Vagina (tissue), 2 donors: ENCODE results near the gene AGPAT4.

Source experiments
- POLR2A ChIP-seq, 2 donors: fragments of 450-650 bp; IDR thresholded peaks; one replicate each; pipeline ENCODE4 v1.6.1; 2017; ENCODE audit warnings: antibody characterized with exemption in 2 of 2, mild to moderate bottlenecking in 2 of 2, moderate library complexity in 2 of 2
- POLR2AphosphoS5 ChIP-seq, 2 donors: sonication (generic); formaldehyde crosslinking; IDR thresholded peaks; one replicate each; pipeline ENCODE4 v1.9.0; 2017; ENCODE audit warnings: antibody characterized with exemption in 2 of 2, mild to moderate bottlenecking in 2 of 2, low read depth in 1 of 2; ENCODE audit not compliant: insufficient read depth in 1 of 2
- TF ChIP-seq, protein P1 (sequence below), 3 experiments: fragments of 450-650 bp in 2 of 3; fragments of 200-600 bp in 1 of 3; sonication (generic) in 1 of 3; IDR thresholded peaks; one replicate each; pipeline ENCODE4 v1.5.1; 2017 to 2019; ENCODE audit warnings: antibody characterized with exemption in 3 of 3, mild to moderate bottlenecking in 2 of 3, moderate library complexity in 2 of 3

DNA sequence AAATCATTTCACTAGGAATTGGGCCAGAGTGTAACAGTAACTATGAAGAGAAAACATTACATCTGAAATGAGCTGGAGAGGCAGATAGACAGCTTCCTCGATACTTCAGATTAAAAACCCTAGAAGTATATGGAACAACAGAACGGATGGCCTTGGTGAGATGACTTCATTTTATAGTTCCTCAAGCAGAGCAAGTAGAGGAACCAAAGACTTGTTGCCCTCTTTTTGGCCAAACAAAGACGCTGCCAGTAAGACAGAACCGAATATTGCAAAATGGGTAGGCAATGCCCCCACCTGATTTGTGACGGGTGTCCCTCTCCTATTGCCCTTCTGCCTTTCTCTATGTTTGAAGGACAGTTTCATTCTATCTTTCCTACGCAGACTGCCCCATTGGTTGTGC, 53.5 kb downstream of the AGPAT4 start:
- no peak for TF ChIP-seq POLR2A (IDR thresholded peaks at IDR 0.05)
- TF ChIP-seq, protein P1, sequence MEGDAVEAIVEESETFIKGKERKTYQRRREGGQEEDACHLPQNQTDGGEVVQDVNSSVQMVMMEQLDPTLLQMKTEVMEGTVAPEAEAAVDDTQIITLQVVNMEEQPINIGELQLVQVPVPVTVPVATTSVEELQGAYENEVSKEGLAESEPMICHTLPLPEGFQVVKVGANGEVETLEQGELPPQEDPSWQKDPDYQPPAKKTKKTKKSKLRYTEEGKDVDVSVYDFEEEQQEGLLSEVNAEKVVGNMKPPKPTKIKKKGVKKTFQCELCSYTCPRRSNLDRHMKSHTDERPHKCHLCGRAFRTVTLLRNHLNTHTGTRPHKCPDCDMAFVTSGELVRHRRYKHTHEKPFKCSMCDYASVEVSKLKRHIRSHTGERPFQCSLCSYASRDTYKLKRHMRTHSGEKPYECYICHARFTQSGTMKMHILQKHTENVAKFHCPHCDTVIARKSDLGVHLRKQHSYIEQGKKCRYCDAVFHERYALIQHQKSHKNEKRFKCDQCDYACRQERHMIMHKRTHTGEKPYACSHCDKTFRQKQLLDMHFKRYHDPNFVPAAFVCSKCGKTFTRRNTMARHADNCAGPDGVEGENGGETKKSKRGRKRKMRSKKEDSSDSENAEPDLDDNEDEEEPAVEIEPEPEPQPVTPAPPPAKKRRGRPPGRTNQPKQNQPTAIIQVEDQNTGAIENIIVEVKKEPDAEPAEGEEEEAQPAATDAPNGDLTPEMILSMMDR (IDR thresholded peaks at IDR 0.05), result no peak
- TF ChIP-seq POLR2AphosphoS5 (IDR thresholded peaks at IDR 0.05; ENCODE audit: insufficient read depth in 1 of 2, low read depth in 1 of 2), result no peak
